Testis (tissue), 3 donors: ENCODE data around the gene SEMA3D. TPM values are rescaled to one million over a fixed set of nuclear protein-coding genes. Genes with fewer than 3 reads are reported as not detected.

Experiments used
- DNase-seq: peaks from one replicate; pipeline ENCODE4 v3.0.0-alpha.2; 2019
- H3K27ac ChIP-seq, 2 donors: fragments of 200-600 bp; sonication (generic); one replicate each; pipeline ENCODE4 v1.5.1; 2019
- H3K27me3 ChIP-seq: fragments of 200-600 bp; sonication (generic); one replicate; pipeline ENCODE4 v1.5.1; 2019
- H3K36me3 ChIP-seq: fragments of 200-600 bp; sonication (generic); one replicate; pipeline ENCODE4 v1.5.1; 2017; ENCODE audit warnings: low read depth; ENCODE audit errors: missing control alignments
- H3K4me1 ChIP-seq: fragments of 200-600 bp; sonication (generic); one replicate; pipeline ENCODE4 v1.5.1; 2019
- H3K4me3 ChIP-seq, 2 donors: fragments of 200-600 bp; sonication (generic); one replicate each; pipeline ENCODE4 v1.5.1; 2017 to 2019
- H3K9me3 ChIP-seq: fragments of 200-600 bp; sonication (generic); one replicate; pipeline ENCODE4 v1.5.1; 2017
- CTCF ChIP-seq, 3 experiments: fragments of 450-650 bp in 2 of 3; fragments of 200-600 bp in 1 of 3; sonication (generic) in 1 of 3; IDR thresholded peaks; one replicate each; pipeline ENCODE4 v1.5.1; 2016 to 2019; ENCODE audit warnings: antibody characterized with exemption in 3 of 3, mild to moderate bottlenecking in 2 of 3, moderate library complexity in 1 of 3
- POLR2A ChIP-seq: fragments of 450-650 bp; IDR thresholded peaks from one replicate; pipeline ENCODE4 v1.6.1; 2017; ENCODE audit warnings: antibody characterized with exemption, mild to moderate bottlenecking, moderate library complexity
- WGBS, 2 donors: methylation state at CpG; one replicate each; pipeline ENCODE4 v1.1.5; 2018; 5-methylcytosine and 5-hydroxymethylcytosine counted together
- intact Hi-C: fragments of 100-400 bp; cut with DNase I; formaldehyde crosslinking; loops from one replicate; pipeline ENCODE4 v1.15.1; 2023; ENCODE audit warnings: low total_unique reads
- polyA plus RNA-seq: library from polyadenylated mRNA; stranded (reverse); fragments of 350-450 nt; fragmentation: Illumina TruSeq; extraction: RNeasy Lipid Tissue Mini Kit (QIAGEN cat#74804); gene quantifications from one replicate; pipeline ENCODE4 v1.2.3, GENCODE V29; 2014; ENCODE audit warnings: low read depth, low replicate concordance; ENCODE audit not compliant: insufficient read depth
- total RNA-seq, 2 donors: library from RNA; depleted of rRNA; stranded (reverse); fragments of >200 nt; gene quantifications; one replicate each; pipeline ENCODE4 v1.2.3, GENCODE V29; 2016

Gene SEMA3D
- total and polyA plus RNA-seq, 3 donors from 2014 or later: 7.3 to 11.5 (median 7.5) TPM

DNA sequence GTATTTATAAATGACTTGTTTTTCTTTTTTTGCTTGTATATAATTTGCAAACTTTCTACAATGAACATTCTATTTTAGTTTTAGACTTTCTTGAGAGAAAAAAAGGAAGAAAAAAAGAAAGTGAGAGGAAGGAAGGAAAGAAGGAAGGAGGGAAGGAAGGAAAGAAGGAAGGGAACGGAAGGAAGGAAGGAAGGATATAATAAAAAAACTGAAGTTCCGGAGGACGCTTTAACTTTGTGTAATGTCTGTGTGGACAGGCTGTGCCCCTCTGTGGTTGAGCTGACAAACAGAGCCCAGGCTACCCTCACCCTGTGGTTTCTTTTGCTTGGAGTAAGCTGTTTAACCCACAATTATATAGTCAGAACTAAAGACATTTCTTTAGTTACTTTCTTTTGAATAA, 108.7 kb downstream of the SEMA3D start:
- Histone ChIP-seq H3K4me3 (no peak overlapping the region), H3K27ac (no peak overlapping the region), H3K36me3 (no peaks in the 10 kb centered on the region), H3K9me3 (no peaks in the 10 kb centered on the region), H3K4me1 (peaks cover 3% of the 10 kb centered on the region), H3K27me3 (no peaks in the 10 kb centered on the region)
- no peak for TF ChIP-seq CTCF (IDR thresholded peaks at IDR 0.05)
- TF ChIP-seq POLR2A: no peak
- intact Hi-C loops: no loop called here
- no peak for DNase-seq
- 74 to 81% methylated on average over 3 of the region's 3 CpGs for WGBS, 2 donors

DNA sequence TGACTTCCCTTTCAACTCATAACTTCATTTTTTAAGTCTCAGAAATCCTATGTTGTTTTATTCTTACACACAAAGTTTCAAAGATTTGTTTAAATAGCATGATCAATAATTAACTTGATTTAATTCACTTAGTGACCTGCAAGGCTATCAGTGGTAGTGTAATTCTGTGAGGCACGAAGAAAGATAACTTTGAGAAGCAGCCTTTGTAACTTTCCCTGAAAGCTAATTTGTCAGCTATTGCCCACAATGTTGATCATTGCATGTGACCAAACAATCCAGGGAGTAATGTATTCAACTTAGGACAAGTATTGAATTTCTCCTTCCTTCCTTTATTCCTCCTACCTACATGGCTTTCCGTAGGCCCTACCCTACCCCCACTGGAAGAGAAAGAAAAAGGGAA, 111.0 kb downstream of the SEMA3D start:
- H3K4me3 ChIP-seq: no peak overlapping the region
- H3K27ac ChIP-seq: no peak overlapping the region
- no peak for TF ChIP-seq CTCF (IDR thresholded peaks at IDR 0.05)
- no peaks in the 10 kb centered on the region for H3K9me3 ChIP-seq
- H3K27me3 ChIP-seq: no peaks in the 10 kb centered on the region
- H3K36me3 ChIP-seq: no peaks in the 10 kb centered on the region
- intact Hi-C loops: no loop called here
- DNase-seq: no peak
- no peaks in the 10 kb centered on the region for H3K4me1 ChIP-seq
- 68 to 73% methylated on average over 2 of the region's 2 CpGs for WGBS, 2 donors

DNA sequence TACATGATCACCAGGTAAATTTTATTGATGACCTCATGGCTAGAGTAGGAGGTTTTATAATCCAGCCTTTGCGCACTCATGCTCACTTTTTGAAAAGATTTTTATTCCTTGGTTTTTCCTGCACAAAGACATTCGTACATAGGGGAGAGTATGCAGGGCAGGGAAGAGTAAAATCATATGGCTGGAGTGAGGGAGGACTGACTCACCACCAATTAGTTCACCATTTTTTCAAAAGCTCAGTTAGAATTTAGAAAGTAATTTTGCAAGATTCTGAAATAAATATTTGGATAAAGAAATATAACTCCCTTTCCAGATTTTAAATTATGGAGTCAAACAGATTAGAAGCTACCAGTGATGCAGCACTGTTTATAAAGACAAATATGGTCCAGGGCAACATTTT, 111.9 kb downstream of the SEMA3D start:
- no peak for DNase-seq
- H3K4me3 ChIP-seq: no peak overlapping the region
- H3K27me3 ChIP-seq: no peaks in the 10 kb centered on the region
- no peak overlapping the region for H3K27ac ChIP-seq
- no peak for TF ChIP-seq CTCF (IDR thresholded peaks at IDR 0.05)
- no peak for TF ChIP-seq POLR2A
- H3K9me3 ChIP-seq: no peaks in the 10 kb centered on the region
- intact Hi-C loops: no loop called here
- WGBS, 2 donors: 93 to 100% methylated on average over 2 of the region's 2 CpGs
- no peaks in the 10 kb centered on the region for H3K4me1 ChIP-seq
- no peaks in the 10 kb centered on the region for H3K36me3 ChIP-seq

DNA sequence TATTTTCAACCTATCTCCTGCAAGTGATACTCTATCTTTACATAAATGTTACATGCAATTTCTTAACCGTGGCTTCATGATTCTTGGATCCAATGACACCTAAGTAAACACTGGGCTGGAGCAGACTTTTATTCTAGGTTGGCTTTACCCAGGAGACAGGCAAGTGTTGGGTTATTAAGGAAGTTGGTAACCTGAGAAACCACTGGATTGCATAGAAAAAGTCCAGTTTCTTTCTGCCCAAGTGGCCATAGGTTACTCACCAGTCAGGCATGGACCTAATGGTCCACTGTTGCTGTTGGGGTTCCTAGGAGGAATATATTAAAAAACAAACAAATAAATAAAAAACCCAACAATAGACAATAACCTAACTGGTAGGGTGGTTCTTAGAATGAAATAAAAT, 112.8 kb downstream of the SEMA3D start:
- no peak overlapping the region for H3K4me3 ChIP-seq
- intact Hi-C loops: no loop called here
- DNase-seq: no peak
- 53 to 68% methylated on average over 1 of the region's 1 CpG for WGBS, 2 donors
- no peaks in the 10 kb centered on the region for H3K4me1 ChIP-seq
- TF ChIP-seq CTCF (IDR thresholded peaks at IDR 0.05) (no peak), POLR2A (no peak)
- H3K27ac ChIP-seq: no peak overlapping the region
- no peaks in the 10 kb centered on the region for H3K36me3 ChIP-seq
- no peaks in the 10 kb centered on the region for H3K27me3 ChIP-seq
- H3K9me3 ChIP-seq: no peaks in the 10 kb centered on the region

DNA sequence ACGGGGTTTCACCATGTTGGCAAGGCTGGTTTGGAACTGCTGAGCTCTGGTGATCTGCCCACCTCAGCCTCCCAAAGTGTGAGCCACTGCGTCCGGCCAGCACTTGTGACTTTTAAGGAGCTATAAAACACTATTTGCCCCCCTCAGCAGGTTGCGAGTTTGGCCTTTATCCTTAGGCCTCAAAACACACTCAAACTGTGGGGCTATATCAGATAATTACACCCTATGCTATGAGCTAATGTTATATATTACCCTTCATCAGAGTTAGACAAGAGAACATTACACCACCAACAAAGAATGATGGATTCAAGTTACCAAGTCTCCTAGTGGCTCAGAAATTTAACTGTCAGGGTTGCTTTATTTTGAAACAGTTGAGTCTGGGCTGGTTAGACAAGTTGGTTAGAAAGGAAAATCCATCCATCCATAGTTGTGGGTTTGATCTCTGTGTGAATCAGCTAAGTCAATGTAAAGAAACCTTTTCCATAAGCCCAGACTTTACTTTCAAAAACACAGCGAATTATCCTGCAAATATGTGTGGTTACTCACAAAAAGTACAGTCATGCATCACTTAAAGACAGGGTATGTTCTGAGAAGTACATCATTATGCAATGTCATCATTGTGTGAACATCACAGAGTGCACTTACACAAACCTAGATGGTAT, 115.8 kb downstream of the SEMA3D start:
- Histone ChIP-seq H3K4me1 (peaks cover 7% of the 10 kb centered on the region), H3K36me3 (no peaks in the 10 kb centered on the region), H3K27me3 (no peaks in the 10 kb centered on the region), H3K27ac (no peak overlapping the region), H3K4me3 (no peak overlapping the region), H3K9me3 (no peaks in the 10 kb centered on the region)
- intact Hi-C loops: no loop called here
- no peak for DNase-seq
- WGBS, 2 donors: 90 to 98% methylated on average over 5 of the region's 5 CpGs
- TF ChIP-seq POLR2A: no peak
- TF ChIP-seq CTCF (IDR thresholded peaks at IDR 0.05): no peak
